Naive thymus-derived CD8-positive, alpha-beta T cell (primary cell): ENCODE results near the gene ACSL1. TPM values are rescaled to one million over a fixed set of nuclear protein-coding genes. Genes with fewer than 3 reads are reported as not detected.

Experiments used
- ATAC-seq, 2 donors: fragments of 150-1000 bp; cut with Tn5 transposase in 1 of 2; sonication (Bioruptor Pico), chemical (Tn5 transposase) in 1 of 2; 1 replicate in 1 of 2; 2 replicates in 1 of 2; pipeline ENCODE4 v1.10.0; 2021; ENCODE audit warnings: mild to moderate bottlenecking in 2 of 2, moderate library complexity in 2 of 2
- POLR2A ChIA-PET: fragments of 350-600 bp; sonication (Branson Sonifier 250); formaldehyde crosslinking; loops from one replicate; lab custom pipeline; 2021; ENCODE audit warnings: antibody characterized with exemption; lab: Charles Lee
- DNase-seq, 10 donors: peaks; one replicate each; pipeline versions ENCODE4 v3.0.0 to v3.0.0-alpha.2; 2020 to 2022
- H3K27ac Mint-ChIP-seq, 10 donors: one replicate each; pipeline ENCODE4 v1.8.0; 2020 to 2022; ENCODE audit warnings: mild to moderate bottlenecking in 10 of 10, mixed read lengths in 10 of 10, moderate library complexity in 4 of 10, inconsistent platforms in 1 of 10
- H3K27me3 Mint-ChIP-seq, 5 donors: one replicate each; pipeline ENCODE4 v1.8.0; 2021 to 2022; ENCODE audit warnings: mixed read lengths in 5 of 5
- H3K36me3 Mint-ChIP-seq, 3 donors: one replicate each; pipeline ENCODE4 v1.8.0; 2020 to 2022; ENCODE audit warnings: mixed read lengths in 3 of 3, mild to moderate bottlenecking in 2 of 3, inconsistent platforms in 1 of 3
- H3K4me1 Mint-ChIP-seq, 4 donors: one replicate each; pipeline ENCODE4 v1.8.0; 2021 to 2022; ENCODE audit warnings: mixed read lengths in 4 of 4
- H3K4me3 Mint-ChIP-seq, 10 donors: one replicate each; pipeline ENCODE4 v1.8.0; 2020 to 2022; ENCODE audit warnings: mild to moderate bottlenecking in 10 of 10, mixed read lengths in 10 of 10, moderate library complexity in 6 of 10, inconsistent platforms in 1 of 10
- H3K9me3 Mint-ChIP-seq, 9 donors: one replicate each; pipeline ENCODE4 v1.8.0; 2020 to 2022; ENCODE audit warnings: mixed read lengths in 9 of 9, mild to moderate bottlenecking in 3 of 9, inconsistent platforms in 1 of 9, moderate library complexity in 1 of 9
- polyA plus RNA-seq, 3 donors: library from polyadenylated mRNA; unstranded; fragments of 300-500 nt; fragmentation: Illumina TruSeq; gene quantifications; one replicate each; pipeline ENCODE4 v1.2.3, GENCODE V29; 2021
- total RNA-seq, 8 experiments: library from RNA in 2 of 8; stranded (reverse) in 2 of 8; gene quantifications; one replicate each; pipeline ENCODE4 v1.2.3 and lab custom pipeline; 2021 to 2026

ACSL1 gene
- total and polyA plus RNA-seq, 5 experiments from 2014 or later = 2.2 to 10.7 (median 3.2) TPM

DNA sequence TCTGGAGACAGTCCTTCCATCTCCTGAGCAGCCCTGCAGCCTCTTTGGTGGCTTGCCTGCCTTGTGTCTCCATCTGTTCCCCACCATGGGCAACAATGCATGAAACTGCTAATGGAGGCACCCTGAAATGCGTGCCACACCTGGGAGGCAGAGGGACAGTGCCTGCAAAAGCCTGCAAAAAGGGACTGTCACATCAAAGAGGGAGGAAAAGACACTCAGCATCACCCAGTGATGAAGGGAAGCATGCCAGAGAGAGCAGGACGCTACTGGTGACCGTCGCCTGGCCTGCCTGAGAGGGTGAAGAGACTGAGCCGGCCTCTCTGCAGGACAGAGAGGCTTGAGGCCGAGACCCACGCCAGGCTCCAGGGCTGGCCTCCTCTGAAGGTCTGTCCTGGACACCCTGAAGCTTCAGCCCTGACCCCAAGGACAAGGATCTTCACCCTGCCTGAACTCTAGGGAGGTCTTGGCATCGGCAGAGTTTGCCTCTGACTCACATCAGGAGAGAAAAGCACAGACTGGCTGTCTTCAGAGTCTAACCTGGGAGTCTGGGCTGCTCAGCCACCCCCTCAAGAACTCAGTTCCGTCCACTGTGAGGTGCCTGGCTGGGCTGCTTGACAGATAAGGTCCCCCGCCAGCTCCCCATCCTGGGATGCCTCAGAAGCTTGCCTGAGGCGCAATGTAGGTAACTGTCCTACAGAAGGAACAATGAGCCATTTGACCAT lies 8.1 kb downstream of the ACSL1 start:
- POLR2A ChIA-PET = no interaction called here

DNA sequence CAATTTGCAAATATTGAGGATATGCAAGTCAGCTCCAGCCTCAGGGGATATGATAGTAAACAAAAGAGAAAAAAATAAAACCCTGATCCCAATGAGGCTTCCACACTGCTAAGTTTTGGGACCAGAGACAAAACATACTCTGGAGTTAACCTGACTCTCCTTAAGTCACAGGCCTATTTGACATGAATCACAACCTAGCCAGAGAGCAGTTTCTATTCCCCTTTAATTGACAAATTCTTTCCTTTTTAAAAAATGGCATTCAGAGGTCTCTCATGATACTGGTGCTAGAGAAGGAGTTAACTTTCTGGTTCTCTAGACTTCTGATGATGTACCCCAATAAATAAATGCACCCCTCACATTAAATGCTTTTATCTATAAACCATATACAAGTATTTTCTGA lies 8.8 kb downstream of the ACSL1 start:
- DNase-seq = no peak
- Mint-ChIP-seq H3K9me3 (no peaks in the 10 kb centered on the region), H3K4me1 (peaks cover 23 to 63% (median 26%) of the 10 kb centered on the region in 4 donors), H3K36me3 (no peaks in the 10 kb centered on the region), H3K27ac (peak overlapping the region in 2 of 10 donors; percentile 10 to 27), H3K4me3 (no peak overlapping the region), H3K27me3 (no peaks in the 10 kb centered on the region)
- ATAC-seq = no peak
- POLR2A ChIA-PET = no interaction called here

More for the DNA sequence above, 8.1 kb downstream of the ACSL1 start:
- ATAC-seq (no peak), DNase-seq (no peak)
- H3K36me3 Mint-ChIP-seq = no peaks in the 10 kb centered on the region
- H3K27ac Mint-ChIP-seq = peak overlapping the region in 2 of 10 donors; percentile 10 to 27
- no peak overlapping the region for H3K4me3 Mint-ChIP-seq
- no peaks in the 10 kb centered on the region for H3K9me3 Mint-ChIP-seq
- no peaks in the 10 kb centered on the region for H3K27me3 Mint-ChIP-seq
- H3K4me1 Mint-ChIP-seq = peaks cover 21 to 63% (median 26%) of the 10 kb centered on the region in 4 donors

DNA sequence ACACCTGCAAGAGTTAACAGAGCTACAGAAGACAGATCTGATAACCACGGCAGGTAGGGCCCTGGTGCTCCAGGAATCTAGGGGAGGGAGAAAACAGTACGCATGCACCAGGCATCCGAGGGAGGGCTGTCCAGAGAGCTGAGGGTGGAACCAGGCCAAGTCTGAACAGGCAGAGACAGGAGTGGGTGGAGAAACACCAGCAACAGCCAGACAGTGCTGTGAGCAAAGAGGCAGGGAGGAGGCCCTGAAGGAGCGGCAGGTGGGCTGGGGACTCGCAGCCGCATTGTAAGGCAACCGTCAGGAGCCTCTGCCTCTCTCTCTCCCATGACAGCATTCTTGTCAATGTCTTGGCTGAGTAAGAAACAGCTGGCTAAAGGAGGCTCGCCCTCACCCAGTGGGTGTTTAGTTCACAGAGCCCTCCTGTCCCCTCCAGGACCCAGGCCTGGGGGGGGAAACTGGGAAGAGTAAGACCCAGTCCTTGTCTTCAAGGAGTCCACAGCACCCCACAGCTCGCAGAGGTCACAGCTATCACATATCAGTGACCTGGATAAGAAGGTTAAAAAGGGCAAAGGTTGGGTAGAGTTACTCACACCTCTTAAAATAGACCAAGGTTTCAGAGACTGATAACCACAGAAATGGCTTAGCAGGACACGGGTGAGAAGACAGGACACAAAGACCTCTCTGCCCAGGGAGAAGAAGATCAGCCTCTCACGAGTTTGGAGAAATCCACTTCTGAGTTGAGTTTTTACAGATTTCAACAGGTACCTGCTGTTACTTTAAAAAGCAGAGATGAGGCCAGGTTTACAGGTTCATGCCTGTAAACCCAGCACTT lies 10.5 kb downstream of the ACSL1 start:
- POLR2A ChIA-PET = no interaction called here
- ATAC-seq (peak; percentile 49 to 62), DNase-seq (no peak)
- Mint-ChIP-seq H3K9me3 (no peaks in the 10 kb centered on the region), H3K4me1 (peaks cover 28 to 58% (median 31%) of the 10 kb centered on the region in 4 donors), H3K4me3 (peak overlapping the region in 2 of 10 donors; percentile 41 to 46), H3K27ac (peak overlapping the region in 5 of 10 donors; percentile 14 to 81 (median 37)), H3K27me3 (no peaks in the 10 kb centered on the region), H3K36me3 (no peaks in the 10 kb centered on the region)

DNA sequence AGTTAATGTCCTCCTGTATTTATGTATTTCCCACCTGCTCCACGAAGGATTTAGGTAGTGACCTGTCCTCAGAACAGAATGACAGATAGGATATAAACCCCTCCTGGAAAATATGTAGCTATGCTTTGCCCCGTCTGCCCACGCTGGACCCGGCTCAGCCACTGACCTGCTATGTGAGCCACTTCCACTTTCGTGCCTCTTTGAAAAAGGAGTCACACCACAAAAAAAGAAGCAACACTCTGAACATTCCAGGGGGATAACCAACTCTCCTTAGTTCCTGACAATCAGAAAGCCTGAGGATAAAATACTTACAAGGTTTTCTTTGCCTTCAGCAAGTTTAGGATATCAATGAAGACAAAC lies 11.1 kb downstream of the ACSL1 start:
- peak overlapping the region in 3 of 10 donors; percentile 14 to 76 (median 24) for H3K27ac Mint-ChIP-seq
- no peaks in the 10 kb centered on the region for H3K27me3 Mint-ChIP-seq
- H3K4me1 Mint-ChIP-seq = peaks cover 28 to 54% (median 32%) of the 10 kb centered on the region in 4 donors
- H3K4me3 Mint-ChIP-seq = peak overlapping the region in 2 of 10 donors; percentile 11 to 46
- no peaks in the 10 kb centered on the region for H3K36me3 Mint-ChIP-seq
- H3K9me3 Mint-ChIP-seq = no peaks in the 10 kb centered on the region
- DNase-seq (no peak), ATAC-seq (no peak)
- POLR2A ChIA-PET = no interaction called here

DNA sequence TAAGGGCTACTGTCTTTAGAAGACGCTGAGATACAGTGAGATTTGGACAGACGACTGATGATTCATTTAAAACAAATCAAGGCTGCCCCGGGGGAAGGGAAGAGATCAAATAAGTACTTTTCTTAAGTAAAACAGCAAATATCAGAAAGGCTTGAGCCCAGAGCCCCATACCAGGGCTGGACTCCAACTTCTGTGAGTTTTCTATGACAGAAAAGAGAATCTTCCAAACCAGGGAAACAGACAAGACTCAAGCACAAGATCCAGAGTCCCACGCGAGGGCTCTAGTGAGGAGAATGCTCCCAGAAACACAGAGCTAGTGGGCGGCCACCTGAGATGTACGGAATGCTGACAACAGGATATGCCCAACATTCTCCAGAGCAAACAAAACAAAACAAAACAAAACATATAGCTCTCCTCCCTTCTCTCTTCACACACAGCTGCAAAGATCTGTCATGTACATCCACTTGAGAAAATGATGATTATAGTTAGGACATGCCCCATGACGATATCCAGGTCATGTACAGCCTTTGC lies 13.1 kb downstream of the ACSL1 start:
- H3K27me3 Mint-ChIP-seq = no peaks in the 10 kb centered on the region
- peak overlapping the region in 1 of 10 donors; percentile 25 for H3K27ac Mint-ChIP-seq
- H3K9me3 Mint-ChIP-seq = no peaks in the 10 kb centered on the region
- H3K4me3 Mint-ChIP-seq = no peak overlapping the region
- H3K4me1 Mint-ChIP-seq = peaks cover 15 to 47% (median 28%) of the 10 kb centered on the region in 4 donors
- DNase-seq (no peak), ATAC-seq (no peak)
- H3K36me3 Mint-ChIP-seq = no peaks in the 10 kb centered on the region
- POLR2A ChIA-PET = no interaction called here

DNA sequence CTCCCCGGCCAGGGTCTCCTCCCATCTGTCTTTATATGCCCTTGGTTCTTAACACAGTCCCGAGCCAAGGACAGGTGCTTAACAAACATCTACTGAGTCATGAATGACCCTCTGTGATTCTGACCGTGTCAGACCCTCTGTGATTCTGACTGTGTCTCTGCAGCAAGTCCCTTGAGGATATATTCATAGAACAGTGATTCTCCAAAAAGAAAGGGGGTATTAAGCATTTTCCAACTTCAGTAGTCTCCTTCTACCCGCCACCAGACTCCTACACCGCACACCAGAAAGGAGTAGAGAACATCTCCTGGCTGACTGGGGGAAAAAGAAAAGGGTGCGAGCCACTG lies 13.6 kb downstream of the ACSL1 start:
- Mint-ChIP-seq H3K9me3 (no peaks in the 10 kb centered on the region), H3K36me3 (no peaks in the 10 kb centered on the region), H3K4me3 (no peak overlapping the region), H3K4me1 (peaks cover 14 to 44% (median 27%) of the 10 kb centered on the region in 4 donors), H3K27ac (peak overlapping the region in 2 of 10 donors; percentile 0 to 25), H3K27me3 (no peaks in the 10 kb centered on the region)
- ATAC-seq = no peak
- POLR2A ChIA-PET = no interaction called here
- DNase-seq = no peak

DNA sequence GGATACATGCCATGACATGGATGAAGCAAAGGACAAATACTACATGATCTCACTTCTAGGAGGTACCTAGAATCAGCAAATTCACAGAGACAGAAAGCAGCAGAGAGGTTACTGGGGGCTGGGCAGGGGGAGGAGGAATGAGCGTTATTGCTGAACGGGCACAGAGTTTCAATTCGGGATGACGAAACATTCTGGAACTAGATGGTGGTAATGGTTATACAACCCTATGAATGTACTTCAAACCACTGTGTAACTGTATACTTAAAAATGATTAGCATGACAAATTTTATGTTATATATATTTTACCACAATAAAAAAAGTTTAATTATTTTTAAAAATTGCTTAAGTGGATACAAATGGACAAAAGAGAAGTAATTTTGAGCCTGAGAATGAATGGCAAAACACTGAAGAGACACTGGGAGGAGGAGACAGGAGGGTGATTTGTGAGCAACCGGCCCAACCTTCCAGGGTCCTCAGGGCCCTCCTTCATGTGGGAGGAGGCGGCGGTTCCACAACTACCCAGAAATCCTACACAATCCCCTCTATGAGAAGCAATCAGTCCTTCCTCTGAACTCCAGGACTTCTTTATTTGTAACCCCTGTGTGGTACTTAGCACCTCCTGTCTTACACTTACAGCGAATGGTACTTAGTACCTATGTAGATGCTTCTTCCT lies 14.1 kb downstream of the ACSL1 start:
- ATAC-seq (no peak), DNase-seq (no peak)
- POLR2A ChIA-PET = no interaction called here
- peaks cover 14 to 39% (median 27%) of the 10 kb centered on the region in 4 donors for H3K4me1 Mint-ChIP-seq
- no peaks in the 10 kb centered on the region for H3K36me3 Mint-ChIP-seq
- no peaks in the 10 kb centered on the region for H3K9me3 Mint-ChIP-seq
- H3K27me3 Mint-ChIP-seq = no peaks in the 10 kb centered on the region
- H3K27ac Mint-ChIP-seq = peak overlapping the region in 1 of 10 donors; percentile 0
- H3K4me3 Mint-ChIP-seq = no peak overlapping the region

DNA sequence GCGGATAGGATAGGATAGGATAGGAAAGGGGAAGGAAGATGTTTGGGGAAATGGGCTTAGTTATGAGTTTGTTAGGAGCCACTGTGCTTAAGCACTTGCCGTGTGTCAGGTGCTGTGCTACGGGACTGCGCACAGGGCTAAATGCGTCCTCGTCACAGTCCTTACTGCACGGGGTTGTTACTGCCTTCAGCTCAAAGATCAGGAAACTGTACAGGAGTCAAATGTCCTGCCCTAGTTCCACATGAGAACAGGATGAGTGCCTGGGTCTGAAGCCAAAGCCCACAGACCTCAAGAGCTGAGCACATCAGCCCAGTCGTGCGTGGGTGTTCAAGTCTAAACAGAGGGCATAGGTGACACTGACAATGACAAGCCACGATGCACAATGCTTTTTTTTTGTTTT lies 15.0 kb downstream of the ACSL1 start:
- peak overlapping the region in 1 of 10 donors; percentile 39 for H3K27ac Mint-ChIP-seq
- POLR2A ChIA-PET = no interaction called here
- H3K9me3 Mint-ChIP-seq = no peaks in the 10 kb centered on the region
- H3K36me3 Mint-ChIP-seq = no peaks in the 10 kb centered on the region
- H3K4me3 Mint-ChIP-seq = peak overlapping the region in 1 of 10 donors; percentile 28
- ATAC-seq (no peak), DNase-seq (no peak)
- H3K27me3 Mint-ChIP-seq = no peaks in the 10 kb centered on the region
- H3K4me1 Mint-ChIP-seq = peaks cover 15 to 35% (median 26%) of the 10 kb centered on the region in 4 donors

DNA sequence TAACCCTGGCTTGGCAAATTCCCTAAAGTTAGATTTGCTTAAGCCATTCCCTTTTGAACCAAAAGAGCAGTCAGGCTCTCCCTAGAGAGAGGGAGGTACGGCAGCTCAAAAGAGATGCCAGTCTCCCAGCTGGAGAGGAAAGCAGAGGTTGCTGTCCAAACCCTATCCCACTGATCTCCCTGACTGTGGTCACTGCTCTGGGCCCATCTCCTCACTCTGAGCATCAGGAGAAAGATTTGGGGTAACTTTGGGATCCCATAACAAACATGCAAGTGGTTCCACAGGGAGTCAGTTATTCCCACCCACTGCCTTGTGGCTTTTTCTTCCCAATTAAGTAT lies 17.1 kb downstream of the ACSL1 start:
- POLR2A ChIA-PET = no interaction called here
- no peak overlapping the region for H3K4me3 Mint-ChIP-seq
- ATAC-seq (no peak), DNase-seq (no peak)
- peaks cover 0 to 3% (median 2%) of the 10 kb centered on the region in 3 donors for H3K36me3 Mint-ChIP-seq
- no peaks in the 10 kb centered on the region for H3K27me3 Mint-ChIP-seq
- H3K9me3 Mint-ChIP-seq = no peaks in the 10 kb centered on the region
- peaks cover 7 to 30% (median 21%) of the 10 kb centered on the region in 4 donors for H3K4me1 Mint-ChIP-seq
- H3K27ac Mint-ChIP-seq = no peak overlapping the region

DNA sequence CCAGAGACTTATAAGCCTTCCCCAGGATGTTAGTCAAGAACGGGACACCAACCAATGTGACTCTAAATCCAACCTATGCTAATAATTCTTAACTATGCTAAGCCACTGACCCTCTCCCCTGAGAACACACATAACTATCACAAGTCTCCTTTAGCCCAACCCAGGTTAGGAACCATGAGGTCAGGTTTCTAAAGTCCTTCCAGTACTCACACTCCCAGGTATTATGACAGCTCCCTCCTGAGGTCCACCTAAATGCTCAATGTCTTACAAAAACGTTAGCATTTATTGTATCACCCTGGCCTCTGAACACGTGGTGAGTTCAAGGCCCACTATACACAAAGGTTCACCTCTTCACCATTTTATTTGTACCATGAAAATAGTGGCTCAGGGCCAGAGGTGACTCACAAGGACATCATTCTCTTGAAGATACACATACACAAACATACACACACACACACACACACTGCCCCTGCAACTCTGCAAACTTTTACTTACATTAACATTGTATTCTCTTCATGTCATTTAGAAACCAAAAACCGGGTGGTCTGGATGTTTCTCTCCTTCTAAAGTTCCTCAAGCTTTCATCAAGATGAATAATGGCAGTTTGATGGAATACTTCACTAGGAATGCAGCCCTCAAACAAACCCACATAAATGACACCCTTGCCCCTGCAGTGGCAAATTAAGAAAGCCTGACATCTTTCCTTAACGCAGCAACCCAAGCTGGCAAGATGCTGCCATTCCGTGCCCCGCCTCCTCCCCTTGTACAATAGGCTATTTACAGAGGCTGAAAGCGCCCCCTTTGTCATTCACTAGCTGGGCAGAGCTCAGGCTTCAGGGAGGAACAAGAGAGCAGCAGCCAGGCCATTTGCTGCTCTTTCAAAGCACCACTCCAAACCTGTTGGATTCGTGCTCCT lies 17.7 kb downstream of the ACSL1 start:
- Mint-ChIP-seq H3K4me1 (peaks cover 7 to 24% (median 21%) of the 10 kb centered on the region in 4 donors), H3K4me3 (no peak overlapping the region), H3K27me3 (no peaks in the 10 kb centered on the region), H3K36me3 (peaks cover 0 to 5% (median 4%) of the 10 kb centered on the region in 3 donors), H3K9me3 (no peaks in the 10 kb centered on the region), H3K27ac (no peak overlapping the region)
- DNase-seq = no peak
- no peak for ATAC-seq
- POLR2A ChIA-PET = no interaction called here

DNA sequence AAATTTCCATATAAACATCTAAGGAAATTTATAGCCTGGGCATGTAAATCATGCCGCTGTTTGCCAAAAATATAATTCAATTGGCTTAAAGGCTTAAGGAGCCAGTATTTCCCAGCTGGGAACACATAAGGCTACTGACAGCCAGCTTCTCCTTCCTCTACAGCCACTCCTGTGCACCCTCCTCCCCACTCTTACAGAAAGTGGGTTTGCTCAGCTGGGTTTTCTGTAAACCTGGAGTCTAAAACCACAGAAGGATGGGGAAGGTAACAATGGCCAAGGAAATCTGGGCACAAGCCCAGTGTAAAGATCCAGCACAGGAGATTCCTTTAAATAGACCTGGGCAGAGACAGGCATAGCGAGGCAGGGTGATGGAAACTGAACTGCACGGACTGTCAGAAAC lies 18.5 kb downstream of the ACSL1 start:
- Mint-ChIP-seq H3K27ac (no peak overlapping the region), H3K27me3 (no peaks in the 10 kb centered on the region), H3K36me3 (peaks cover 0 to 10% (median 4%) of the 10 kb centered on the region in 3 donors), H3K9me3 (no peaks in the 10 kb centered on the region), H3K4me3 (no peak overlapping the region), H3K4me1 (peaks cover 7 to 26% (median 19%) of the 10 kb centered on the region in 4 donors)
- no peak for ATAC-seq
- no peak for DNase-seq
- POLR2A ChIA-PET = no interaction called here

DNA sequence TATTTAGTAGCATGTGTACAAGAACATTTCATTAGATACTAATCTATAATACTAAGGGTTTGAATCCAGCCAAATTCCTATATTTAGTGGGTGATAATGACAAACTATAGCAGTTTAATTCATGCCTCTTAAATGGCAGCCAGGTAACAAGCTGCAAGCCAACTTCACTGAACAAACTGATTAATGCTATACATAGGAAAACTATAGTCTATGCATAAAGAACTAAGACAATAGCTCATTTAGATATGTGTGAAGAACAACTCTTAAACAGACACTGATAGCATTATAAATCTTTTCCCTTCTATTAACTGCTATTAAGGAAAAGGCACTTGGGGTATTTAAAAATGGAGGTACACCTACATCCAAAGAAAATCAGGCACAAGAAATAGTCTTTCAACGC lies 19.1 kb downstream of the ACSL1 start:
- no peaks in the 10 kb centered on the region for H3K27me3 Mint-ChIP-seq
- H3K4me1 Mint-ChIP-seq = peaks cover 7 to 26% (median 19%) of the 10 kb centered on the region in 4 donors
- DNase-seq (no peak), ATAC-seq (no peak)
- peaks cover 0 to 11% (median 4%) of the 10 kb centered on the region in 3 donors for H3K36me3 Mint-ChIP-seq
- POLR2A ChIA-PET = no interaction called here
- no peaks in the 10 kb centered on the region for H3K9me3 Mint-ChIP-seq
- H3K4me3 Mint-ChIP-seq = no peak overlapping the region
- H3K27ac Mint-ChIP-seq = no peak overlapping the region
